ENCODE data around the gene FBXO11.
A peak's percentile ranks its signal among the peaks of the same experiment; 100 is the strongest.

- TF ChIP-seq POLR2A (IDR thresholded peaks at IDR 0.05): no peak
- TF ChIP-seq, protein P1, sequence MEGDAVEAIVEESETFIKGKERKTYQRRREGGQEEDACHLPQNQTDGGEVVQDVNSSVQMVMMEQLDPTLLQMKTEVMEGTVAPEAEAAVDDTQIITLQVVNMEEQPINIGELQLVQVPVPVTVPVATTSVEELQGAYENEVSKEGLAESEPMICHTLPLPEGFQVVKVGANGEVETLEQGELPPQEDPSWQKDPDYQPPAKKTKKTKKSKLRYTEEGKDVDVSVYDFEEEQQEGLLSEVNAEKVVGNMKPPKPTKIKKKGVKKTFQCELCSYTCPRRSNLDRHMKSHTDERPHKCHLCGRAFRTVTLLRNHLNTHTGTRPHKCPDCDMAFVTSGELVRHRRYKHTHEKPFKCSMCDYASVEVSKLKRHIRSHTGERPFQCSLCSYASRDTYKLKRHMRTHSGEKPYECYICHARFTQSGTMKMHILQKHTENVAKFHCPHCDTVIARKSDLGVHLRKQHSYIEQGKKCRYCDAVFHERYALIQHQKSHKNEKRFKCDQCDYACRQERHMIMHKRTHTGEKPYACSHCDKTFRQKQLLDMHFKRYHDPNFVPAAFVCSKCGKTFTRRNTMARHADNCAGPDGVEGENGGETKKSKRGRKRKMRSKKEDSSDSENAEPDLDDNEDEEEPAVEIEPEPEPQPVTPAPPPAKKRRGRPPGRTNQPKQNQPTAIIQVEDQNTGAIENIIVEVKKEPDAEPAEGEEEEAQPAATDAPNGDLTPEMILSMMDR (IDR thresholded peaks at IDR 0.05 in 4 of 5, conservative IDR thresholded peaks at IDR 0.05 in 1 of 5): peak; percentile 83 to 99 (median 95)
Measured at GRCh38 chr2:47767880-47768609, 138.3 kb downstream of the FBXO11 start.

Data from gastrocnemius medialis (tissue), 4 donors.